NCI-H146 (cell line): ENCODE data around the gene LRRC71.
A peak's percentile ranks its signal among the peaks of the same experiment; 100 is the strongest.

Source experiments
- DNase-seq: peaks from one replicate; lab custom pipeline; 2025; lab: John Stamatoyannopoulos, UW

The LRRC71 gene

GRCh38 chr1:156927215-156928042 lies 7.0 kb downstream of the LRRC71 start:
- peak; percentile 72 for DNase-seq

DNA sequence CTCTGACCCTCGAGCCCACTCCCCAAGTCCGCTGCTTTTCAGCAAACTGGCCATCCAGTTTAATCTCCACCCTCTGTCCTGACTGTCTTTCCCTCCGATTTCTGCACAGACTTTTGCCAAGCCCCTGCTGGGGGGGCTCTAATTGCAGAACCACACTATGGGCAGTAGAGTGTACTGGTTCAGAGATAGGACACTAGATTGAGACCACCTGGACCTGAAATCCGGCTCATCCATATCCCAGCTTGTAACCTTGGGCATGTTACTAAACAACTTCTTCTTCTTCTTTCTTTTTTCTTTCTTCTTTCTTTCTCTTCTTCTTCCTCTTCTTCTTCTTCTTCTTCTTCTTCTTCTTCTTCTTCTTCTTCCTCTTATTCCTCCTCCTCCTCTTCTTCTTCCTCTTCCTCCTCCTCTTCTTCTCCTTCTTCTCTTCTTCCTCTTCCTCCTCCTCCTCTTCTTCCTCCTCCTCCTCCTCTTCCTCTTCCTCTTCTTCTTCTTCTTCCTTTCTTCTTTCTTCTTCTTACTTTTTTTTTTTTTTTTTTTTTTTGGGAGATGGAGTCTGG lies 7.7 kb downstream of the LRRC71 start:
- DNase-seq: no peak

DNA sequence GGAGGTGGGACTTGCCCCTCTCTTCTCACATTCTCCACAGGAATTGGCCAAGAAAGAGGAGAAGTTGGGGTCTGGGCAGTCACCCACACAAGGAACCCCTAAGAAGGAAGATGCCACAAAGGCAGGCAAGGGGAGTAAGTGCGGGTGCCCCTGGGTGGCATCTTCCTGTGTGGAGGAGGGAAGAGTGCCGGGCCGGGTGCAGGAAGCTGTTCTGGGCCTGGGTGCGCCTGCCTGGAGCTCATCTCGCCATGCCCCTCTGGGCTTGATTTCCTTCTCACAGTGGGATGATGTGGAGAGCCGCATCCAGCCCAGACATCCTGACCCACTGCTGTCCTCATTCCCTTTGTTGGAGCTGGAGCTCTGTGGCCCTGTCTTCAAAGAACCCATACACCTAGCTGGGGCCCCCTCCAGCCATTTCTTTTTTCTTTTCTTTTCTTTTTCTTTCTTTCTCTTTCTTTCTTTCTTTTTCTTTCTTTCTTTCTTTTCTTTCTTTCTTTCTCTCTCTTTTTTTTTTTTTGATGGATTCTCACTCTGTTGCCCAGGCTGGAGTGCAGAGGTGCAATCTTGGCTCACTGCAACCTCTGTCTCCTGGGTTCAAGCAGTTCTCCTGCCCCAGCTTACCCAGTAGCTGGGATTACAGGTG lies 9.3 kb downstream of the LRRC71 start:
- DNase-seq: no peak

- DNase-seq: no peak
Measured at GRCh38 chr1:156930483-156930882, 10.1 kb downstream of the LRRC71 start.

DNA sequence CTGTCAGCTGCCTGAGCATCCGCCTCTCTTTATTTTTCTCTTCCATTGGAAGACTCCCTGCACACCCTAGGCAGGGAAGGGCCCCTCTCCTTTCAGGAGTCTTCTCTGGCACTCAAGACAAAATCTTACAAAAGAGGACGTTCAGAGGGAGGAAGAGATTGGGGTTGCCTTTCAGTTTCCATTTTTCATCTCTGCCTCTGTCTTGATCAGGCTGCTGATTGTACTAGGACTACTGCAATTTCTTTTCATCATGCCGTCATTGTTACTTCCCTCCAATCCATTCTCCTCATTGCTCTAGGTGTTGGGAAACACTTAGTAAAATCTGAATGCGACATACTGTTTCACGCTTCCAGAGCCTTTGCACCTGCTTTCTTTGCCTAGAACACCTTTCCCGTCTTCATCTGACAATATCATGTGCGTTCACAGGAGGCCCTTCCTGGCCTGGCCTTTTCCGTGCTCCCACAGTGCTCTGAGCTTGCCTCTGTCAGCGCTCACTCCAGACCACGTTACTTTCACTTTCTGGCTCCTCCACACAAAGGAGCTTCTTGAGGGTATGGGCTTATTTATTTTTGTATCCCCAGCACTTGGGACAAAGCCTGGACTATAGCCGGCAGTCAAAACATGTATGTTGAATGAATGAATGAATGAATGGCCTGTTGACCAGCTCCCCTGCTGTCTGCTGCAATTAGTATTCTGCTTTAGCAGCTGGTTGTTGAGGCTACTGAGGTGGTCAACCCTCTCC lies 10.9 kb downstream of the LRRC71 start:
- no peak for DNase-seq

GRCh38 chr1:156931974-156932710 lies 11.7 kb downstream of the LRRC71 start:
- DNase-seq: no peak

- no peak for DNase-seq
Measured at GRCh38 chr1:156933136-156933535, 12.7 kb downstream of the LRRC71 start.

DNA sequence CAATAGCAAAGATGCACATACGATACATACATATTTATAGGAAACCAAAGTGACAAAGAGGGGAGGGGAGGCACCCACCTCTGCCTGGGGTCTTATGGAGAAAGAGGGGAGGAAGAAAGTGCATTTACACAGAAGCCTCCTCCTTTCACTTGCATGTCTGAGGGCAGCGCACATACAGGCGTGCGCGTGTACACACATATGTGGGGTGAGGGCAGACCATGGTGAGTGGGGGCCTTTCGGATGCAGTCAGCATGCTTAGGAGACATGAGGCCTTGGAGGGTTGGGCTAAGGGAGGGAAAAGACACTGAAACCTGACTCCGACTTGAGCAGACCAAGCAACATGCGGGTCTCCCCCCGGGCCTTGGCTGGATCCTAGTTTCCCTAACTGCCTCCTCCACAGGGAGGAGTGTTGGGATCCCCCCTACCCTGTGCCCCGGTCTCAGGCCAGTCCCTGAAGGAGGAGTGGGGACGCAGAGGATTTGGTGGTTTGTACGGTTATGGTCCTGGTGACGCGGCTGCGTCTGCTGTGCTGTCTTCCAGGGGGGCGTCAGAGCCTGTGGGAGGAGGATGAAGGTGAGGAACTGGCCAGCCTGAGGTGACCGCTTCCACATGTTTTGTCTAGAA lies 15.2 kb downstream of the LRRC71 start:
- no peak for DNase-seq

DNA sequence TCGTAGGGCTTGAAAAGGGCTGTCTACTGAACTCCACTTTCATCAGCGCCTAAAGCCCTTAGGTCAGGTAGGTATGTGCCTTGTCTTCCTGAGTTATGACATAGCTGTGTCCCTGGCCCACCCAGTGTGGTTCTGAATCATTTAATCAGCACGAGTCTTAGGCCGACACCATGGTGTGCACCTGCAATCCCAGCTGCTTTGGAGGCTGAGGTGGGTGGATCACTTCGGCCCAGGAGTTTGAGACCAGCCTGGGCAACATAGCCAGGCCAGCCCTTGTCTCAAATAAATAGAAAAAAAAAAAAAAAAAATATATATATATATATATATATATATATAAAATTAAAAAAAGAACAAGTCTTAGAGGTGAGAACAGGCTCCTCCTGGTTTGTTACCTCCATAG lies 15.8 kb downstream of the LRRC71 start:
- no peak for DNase-seq

- DNase-seq: no peak
Measured at GRCh38 chr1:156936721-156937220, 16.3 kb downstream of the LRRC71 start.

DNA sequence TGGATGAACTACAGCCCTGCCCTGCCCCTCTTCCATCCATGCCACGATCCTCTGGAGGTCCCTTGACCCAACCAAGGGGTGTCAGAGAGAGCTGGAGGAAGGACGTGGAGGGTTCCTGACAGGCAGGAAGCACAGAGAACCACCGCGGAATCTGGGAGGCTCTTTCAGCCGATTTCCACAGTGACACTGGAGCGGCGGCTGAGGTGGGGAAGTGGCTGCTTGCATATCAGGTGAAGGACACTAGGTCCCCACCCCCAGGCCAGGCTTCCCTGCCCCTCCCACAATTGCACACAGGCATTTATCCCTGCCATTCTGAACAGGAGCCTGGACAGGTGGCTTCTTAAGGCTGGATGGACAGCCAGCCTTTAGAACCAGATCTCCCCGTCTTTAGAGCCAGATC lies 17.5 kb downstream of the LRRC71 start:
- no peak for DNase-seq

DNA sequence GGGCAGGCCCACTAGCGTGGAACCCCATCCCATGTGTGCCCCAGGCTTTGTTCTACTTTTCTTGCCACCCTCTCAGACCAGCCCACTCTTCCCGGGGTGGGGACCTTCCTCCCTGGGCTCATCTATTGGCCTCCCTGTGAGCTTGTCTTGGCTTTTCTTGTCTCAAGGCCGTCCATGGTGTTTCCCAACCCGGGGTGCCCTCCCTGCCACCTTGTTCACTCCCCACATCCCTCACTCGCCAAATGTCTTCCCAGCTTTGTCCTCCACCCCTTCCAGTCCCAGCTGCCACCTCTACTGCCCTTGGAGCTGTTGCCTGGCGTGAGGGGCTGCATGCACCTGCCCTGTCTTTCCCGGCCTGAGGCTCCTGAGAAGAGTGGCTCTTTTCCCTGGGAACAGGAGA lies 18.4 kb downstream of the LRRC71 start:
- DNase-seq: no peak

- DNase-seq: no peak
Measured at GRCh38 chr1:156939786-156940334, 19.4 kb downstream of the LRRC71 start.

DNA sequence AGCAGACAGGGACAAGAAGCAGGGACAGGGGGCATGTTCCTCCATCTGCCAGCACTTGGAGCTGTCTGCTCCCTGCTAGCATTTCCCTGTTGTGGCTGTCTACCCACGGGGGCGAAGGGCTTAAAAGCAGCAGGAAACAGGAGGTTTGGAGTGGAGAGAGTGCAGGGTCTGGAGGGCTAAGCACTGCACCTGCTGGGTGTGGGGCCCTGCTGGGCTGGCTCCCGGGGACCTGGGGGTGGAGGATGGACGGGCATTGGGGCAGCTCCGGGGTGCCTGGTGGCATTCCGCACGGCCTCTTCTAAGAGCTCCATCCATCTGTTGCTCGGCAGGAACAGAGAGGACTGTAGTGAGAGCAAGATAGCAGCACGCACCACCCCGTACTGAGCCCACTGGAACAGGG lies 21.2 kb downstream of the LRRC71 start:
- no peak for DNase-seq

- no peak for DNase-seq
Measured at GRCh38 chr1:156942176-156942575, 21.7 kb downstream of the LRRC71 start.

GRCh38 chr1:156942576-156942975 lies 22.1 kb downstream of the LRRC71 start:
- no peak for DNase-seq

- DNase-seq: no peak
Measured at GRCh38 chr1:156943756-156944155, 23.3 kb downstream of the LRRC71 start.

DNA sequence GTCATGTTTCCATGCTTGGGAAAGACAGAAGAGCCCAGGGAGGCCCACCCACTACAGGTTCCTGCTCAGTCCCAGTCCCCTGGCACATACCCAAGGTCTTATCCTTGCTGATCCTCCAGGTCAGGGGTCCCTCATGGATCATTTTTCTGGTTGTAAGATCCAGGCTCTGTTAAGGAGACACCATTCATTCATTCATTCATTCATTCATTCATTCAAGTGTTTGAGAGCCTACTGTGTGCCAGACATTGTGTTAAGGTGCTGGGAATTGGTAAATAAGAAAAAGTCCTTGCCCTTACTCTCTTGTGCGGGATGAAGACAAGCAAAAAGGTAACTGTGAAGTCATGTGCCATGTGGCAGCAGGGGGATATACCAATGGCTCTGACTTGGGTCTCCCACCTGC lies 23.8 kb downstream of the LRRC71 start:
- no peak for DNase-seq

DNA sequence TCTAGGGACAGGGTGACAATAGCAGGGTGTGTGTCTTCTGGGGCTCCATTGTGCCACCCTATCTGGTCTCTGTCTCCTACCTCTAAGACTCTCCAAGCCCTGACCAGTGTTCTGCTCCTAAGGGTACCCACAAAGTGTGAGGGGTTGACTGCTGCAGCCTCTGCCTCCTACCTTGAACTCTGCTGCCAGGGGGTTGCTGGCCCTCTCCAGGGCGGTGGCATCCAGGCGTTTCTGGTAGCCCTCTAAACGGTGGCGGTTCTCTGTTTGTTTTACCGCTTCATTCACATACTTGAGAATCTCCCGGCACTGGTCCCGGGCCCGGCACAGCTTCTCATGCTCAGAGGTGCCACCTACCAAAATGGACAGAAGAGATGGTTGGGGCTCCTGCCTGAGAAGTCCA lies 24.4 kb downstream of the LRRC71 start:
- no peak for DNase-seq

DNA sequence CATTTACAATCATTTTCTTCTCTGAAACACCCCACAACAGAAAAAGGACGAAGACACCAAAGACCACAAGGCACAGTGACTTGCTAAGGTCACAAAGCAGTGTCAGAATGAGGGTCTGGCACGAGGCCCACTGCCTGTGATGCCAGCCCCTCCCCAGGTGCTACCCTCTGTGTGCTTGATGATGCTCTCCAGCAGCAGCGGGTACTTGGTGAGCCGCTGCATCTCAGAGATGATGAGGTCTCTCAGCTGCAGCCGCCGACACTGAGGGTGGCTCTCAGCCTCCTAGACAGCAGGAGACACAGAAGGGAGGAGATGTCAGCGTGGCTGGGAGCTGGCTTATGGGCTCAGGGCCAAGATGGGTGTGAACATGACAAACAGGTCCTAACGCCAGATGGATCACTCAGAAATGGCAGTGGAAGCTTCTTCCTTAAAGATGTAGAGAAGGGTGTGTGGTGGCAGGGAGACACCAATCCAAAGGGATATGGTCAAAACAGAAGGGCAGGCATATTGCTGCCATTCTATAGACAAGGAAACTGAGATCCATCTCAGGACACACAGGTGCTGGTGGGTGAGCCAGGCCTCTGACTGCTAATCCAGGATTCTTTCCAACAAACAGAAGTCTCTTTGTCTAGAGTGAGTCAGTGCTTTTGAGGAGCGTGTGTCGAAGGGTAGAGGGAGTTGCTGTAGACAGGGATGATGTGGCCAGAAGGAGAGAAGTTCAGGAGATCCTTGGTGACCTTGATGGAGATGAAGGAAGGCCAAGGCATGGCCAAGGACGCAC lies 25.6 kb downstream of the LRRC71 start:
- DNase-seq: no peak
